ENCODE measurements around the gene OCLN.
A peak's percentile ranks its signal among the peaks of the same experiment; 100 is the strongest.
"Not testable (repeated sequence)": the region's sequence is repeated elsewhere in the genome, so short reads cannot be mapped to it uniquely, and the experiment has no call there.

The OCLN gene, protein sequence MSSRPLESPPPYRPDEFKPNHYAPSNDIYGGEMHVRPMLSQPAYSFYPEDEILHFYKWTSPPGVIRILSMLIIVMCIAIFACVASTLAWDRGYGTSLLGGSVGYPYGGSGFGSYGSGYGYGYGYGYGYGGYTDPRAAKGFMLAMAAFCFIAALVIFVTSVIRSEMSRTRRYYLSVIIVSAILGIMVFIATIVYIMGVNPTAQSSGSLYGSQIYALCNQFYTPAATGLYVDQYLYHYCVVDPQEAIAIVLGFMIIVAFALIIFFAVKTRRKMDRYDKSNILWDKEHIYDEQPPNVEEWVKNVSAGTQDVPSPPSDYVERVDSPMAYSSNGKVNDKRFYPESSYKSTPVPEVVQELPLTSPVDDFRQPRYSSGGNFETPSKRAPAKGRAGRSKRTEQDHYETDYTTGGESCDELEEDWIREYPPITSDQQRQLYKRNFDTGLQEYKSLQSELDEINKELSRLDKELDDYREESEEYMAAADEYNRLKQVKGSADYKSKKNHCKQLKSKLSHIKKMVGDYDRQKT
- total RNA-seq: 0 to 1.7 (median 0.06) reads per million in 9 experiments

DNA sequence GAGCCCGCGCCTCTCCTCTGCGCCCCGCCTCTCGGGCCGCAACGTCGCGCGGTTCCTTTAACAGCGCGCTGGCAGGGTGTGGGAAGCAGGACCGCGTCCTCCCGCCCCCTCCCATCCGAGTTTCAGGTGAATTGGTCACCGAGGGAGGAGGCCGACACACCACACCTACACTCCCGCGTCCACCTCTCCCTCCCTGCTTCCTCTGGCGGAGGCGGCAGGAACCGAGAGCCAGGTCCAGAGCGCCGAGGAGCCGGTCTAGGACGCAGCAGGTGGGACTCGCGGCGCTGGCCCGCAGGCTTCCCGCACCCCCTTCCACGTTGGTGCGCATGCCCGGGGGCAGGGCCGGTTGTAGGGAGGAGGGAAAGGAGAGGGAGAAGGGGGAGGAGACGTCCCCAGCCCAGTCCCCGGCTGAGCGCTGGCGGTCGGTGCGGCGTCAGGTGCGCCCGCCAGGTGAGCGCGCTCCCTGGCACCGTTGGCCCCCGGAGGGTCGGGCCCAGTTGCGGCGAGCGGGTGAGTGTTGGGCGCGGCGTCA lies at the start of gene OCLN:
TSS of gene OCLN (plus strand) at position 400 of the 532 bp plus-strand sequence. CDS start 11,455 bp downstream, outside the sequence.
- Mint-ChIP-seq H3K4me1 (ENCODE audit: low read depth in 2 of 2) (peaks cover 3 to 6% of the 10 kb centered on the region in 2 donors), H3K9me3 (no peaks in the 10 kb centered on the region), H3K27me3 (peaks cover 42 to 82% of the 10 kb centered on the region in 2 donors), H3K27ac (no peak within 1 kb of the TSS), H3K4me3 (peak within 1 kb of the TSS; percentile 65 to 72), H3K36me3 (ENCODE audit: insufficient read depth) (no peaks in the 10 kb centered on the region)
- ATAC-seq (replicated peaks) (peak; percentile 16), DNase-seq (no peak)

DNA sequence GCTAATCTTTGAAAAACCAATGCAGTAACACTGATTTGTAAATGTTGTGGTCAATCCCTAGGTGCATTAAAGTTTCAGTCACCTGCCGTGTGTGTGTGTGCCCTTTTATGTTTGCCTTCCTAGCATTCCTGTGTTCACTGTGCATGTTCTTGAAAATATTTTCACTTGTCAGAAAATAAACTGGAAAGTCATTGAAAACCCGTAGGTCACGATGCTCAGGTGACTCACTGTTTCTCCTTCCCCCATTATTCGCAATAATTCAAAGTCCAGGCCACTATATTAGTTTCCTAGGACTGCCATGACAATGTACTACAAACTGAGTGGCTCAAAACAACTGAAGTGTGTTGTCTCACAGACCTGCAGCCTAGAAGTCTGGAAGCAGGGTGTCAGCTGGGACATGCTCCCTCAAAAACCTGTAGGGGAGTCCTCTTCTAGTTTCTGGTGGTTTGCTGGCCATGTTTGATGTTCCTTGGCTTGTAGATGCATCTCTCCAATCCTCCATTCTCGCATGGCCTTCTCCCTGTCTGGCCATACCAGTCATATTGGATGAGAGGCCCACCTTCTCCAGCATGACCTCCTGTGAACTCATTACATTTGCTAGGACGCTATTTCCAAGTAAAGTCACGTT lies 48.3 kb upstream of the OCLN start:
- Mint-ChIP-seq H3K27me3 (no peaks in the 10 kb centered on the region), H3K9me3 (no peaks in the 10 kb centered on the region), H3K4me3 (no peak overlapping the region), H3K27ac (no peak overlapping the region), H3K4me1 (ENCODE audit: low read depth in 2 of 2) (no peaks in the 10 kb centered on the region), H3K36me3 (ENCODE audit: insufficient read depth) (no peaks in the 10 kb centered on the region)
- no peak for ATAC-seq (replicated peaks)
- no peak for DNase-seq

DNA sequence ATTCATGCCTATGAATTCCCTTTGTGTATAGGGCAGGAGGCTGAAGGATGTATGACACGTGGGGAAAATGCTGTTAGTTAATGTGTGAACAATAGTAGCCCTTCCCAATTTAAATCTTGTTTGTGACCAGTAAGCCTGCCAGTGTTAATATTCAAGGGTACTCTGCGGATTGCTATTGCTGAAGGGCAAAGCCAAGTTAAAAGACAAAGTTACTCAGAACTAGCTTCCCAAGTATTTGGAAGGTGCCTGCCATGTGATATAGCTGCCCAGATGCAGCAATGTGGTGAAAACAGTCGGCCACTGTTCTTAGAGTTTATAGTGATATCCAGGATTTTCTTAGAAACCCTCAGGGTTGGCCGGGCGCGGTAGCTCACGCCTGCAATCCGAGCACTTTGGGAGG lies 43.1 kb upstream of the OCLN start:
- Mint-ChIP-seq H3K9me3 (no peaks in the 10 kb centered on the region), H3K27me3 (peaks cover 3 to 8% of the 10 kb centered on the region in 2 donors), H3K27ac (no peak overlapping the region), H3K4me1 (ENCODE audit: low read depth in 2 of 2) (no peaks in the 10 kb centered on the region), H3K36me3 (ENCODE audit: insufficient read depth) (no peaks in the 10 kb centered on the region), H3K4me3 (no peak overlapping the region)
- no peak for DNase-seq
- no peak for ATAC-seq (replicated peaks)

DNA sequence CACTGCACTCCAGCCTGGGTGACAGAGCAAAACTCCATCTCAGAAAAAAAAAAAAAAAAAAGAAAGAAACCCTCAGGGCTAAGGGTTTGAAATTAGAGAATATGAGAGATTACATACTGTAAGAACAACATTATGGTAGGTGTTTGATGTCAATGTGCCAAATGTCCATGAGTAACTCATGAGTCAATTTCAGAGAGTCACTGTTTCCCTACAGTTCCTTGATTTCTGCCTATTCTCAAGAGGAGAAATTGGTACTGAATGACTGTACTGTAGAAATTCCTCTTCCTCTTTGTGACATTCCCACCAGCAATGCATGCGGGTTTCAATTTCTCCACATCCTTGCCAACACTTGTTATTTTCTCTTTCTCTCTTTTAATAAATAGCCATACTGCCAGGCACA lies 42.5 kb upstream of the OCLN start:
- H3K36me3 Mint-ChIP-seq (ENCODE audit: insufficient read depth): no peaks in the 10 kb centered on the region
- DNase-seq (no peak), ATAC-seq (replicated peaks) (no peak)
- no peaks in the 10 kb centered on the region for H3K4me1 Mint-ChIP-seq (ENCODE audit: low read depth in 2 of 2)
- H3K9me3 Mint-ChIP-seq: no peaks in the 10 kb centered on the region
- H3K27ac Mint-ChIP-seq: no peak overlapping the region
- no peak overlapping the region for H3K4me3 Mint-ChIP-seq
- H3K27me3 Mint-ChIP-seq: peaks cover 8 to 9% of the 10 kb centered on the region in 2 donors

DNA sequence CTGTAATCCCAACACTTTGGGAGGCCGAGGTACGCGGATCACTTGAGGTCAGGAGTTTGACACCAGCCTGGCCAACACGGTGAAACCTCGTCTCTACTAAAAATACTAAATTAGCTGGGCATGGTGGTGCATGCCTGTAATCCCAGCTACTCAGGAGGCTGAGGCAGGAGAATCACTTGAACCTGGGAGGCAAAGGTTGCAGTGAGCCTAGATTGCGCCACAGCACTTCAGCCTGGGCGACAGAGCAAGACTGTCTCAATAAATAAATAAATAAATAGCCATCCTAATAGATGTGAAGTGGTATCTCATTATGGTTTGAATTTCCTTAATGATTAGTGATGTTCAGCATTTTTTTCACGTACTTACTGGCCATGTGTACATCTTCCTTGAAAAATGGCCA lies 42.1 kb upstream of the OCLN start:
- H3K9me3 Mint-ChIP-seq; H3K36me3 Mint-ChIP-seq (ENCODE audit: insufficient read depth); H3K4me1 Mint-ChIP-seq (ENCODE audit: low read depth in 2 of 2); H3K27ac Mint-ChIP-seq; DNase-seq; H3K4me3 Mint-ChIP-seq; H3K27me3 Mint-ChIP-seq; ATAC-seq (replicated peaks): not testable (repeated sequence)

DNA sequence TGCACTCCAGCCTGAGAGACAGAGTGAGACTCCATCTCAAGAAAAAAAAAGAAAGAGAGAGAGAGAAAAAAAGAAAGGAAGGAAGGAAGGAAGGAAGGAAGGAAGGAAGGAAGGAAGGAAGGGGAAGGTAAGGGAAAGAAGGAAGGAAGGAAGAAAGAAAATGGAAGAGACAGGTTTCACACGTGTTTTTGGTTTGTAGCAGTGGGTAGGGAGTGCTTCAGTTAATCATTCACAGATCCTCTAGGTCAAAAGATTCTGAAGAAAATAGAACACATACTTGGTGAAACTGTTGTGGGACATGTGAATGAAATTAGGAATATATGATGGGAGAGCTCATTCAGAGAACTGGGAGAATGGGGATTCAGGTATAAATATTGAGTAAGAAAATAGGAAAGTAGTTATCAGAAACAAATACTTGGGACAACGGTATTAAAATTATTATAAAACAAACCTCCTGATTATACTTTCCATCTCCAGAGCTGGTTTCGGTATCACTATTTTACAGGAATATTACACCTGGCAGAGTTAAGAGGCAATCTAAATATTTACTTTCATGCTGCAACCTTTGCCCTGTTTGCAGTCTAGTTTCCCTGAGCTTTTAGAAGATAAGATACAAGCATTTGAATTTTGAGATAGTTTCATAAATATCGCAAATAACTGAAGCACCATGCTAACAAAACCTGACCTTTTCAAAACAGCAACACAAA lies 40.5 kb upstream of the OCLN start:
- DNase-seq (no peak), ATAC-seq (replicated peaks) (no peak)
- H3K36me3 Mint-ChIP-seq (ENCODE audit: insufficient read depth): no peaks in the 10 kb centered on the region
- no peaks in the 10 kb centered on the region for H3K4me1 Mint-ChIP-seq (ENCODE audit: low read depth in 2 of 2)
- H3K9me3 Mint-ChIP-seq: no peaks in the 10 kb centered on the region
- no peak overlapping the region for H3K4me3 Mint-ChIP-seq
- H3K27me3 Mint-ChIP-seq: peaks cover 8 to 10% of the 10 kb centered on the region in 2 donors
- no peak overlapping the region for H3K27ac Mint-ChIP-seq

DNA sequence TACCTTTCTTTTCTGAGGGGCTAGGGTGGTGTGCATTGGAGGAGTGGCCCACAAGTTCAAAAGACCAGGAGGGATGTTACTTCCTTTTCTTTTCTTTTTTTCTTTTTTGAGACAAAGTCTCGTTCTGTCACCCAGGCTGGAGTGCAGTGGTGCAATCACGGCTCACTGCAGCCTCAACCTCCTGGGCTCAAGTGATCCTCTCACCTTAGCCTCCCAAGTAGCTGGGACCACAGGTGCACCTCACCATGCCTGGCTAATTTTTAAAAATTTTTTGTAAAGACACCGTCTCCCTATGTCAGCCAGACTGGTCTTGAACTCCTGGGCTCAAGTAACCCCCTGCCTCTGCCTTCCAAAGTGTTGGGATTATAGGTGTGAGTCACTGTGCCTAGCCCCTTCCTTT lies 39.1 kb upstream of the OCLN start:
- not testable (repeated sequence) for DNase-seq; H3K36me3 Mint-ChIP-seq (ENCODE audit: insufficient read depth); H3K4me3 Mint-ChIP-seq; H3K27me3 Mint-ChIP-seq; H3K9me3 Mint-ChIP-seq; H3K27ac Mint-ChIP-seq; ATAC-seq (replicated peaks); H3K4me1 Mint-ChIP-seq (ENCODE audit: low read depth in 2 of 2)

DNA sequence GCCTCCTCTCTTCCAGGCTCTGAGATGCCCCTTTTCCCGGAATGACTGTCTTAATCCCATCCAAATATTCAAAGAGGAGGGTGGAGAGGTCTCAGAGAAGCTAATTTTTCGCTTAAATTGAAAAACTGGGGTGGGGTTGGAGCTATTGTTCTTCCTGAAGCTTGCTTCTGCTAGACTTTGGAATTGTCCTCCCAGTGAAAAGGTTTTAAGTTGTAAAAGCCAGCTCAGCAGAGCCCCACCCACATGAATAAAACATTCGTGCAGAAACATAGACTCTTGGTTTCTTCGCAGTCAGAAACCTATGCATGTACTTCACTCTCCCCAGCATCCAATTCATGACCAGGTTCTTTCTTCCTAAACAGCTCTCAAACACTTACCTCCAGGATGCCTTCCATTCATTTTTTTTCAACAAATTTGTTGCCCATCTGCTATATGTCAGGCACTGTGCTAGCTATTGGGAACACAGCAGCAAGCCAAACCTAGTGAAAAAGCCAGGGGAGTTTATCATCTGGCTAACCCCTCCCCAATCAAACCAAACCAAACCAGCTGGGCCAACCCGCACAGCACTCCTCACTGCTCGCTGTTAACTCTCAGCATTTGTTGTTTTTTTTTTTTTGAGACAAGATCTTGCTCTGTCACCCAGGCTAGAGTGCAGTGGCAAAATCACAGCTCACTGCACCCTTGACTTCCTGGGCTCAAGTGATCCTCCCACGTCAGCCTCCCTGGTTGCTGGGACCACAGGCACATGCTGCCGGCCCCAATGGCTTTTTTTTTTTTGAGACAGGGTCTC lies 37.9 kb upstream of the OCLN start:
- H3K4me3 Mint-ChIP-seq: no peak overlapping the region
- no peaks in the 10 kb centered on the region for H3K4me1 Mint-ChIP-seq (ENCODE audit: low read depth in 2 of 2)
- no peaks in the 10 kb centered on the region for H3K9me3 Mint-ChIP-seq

DNA sequence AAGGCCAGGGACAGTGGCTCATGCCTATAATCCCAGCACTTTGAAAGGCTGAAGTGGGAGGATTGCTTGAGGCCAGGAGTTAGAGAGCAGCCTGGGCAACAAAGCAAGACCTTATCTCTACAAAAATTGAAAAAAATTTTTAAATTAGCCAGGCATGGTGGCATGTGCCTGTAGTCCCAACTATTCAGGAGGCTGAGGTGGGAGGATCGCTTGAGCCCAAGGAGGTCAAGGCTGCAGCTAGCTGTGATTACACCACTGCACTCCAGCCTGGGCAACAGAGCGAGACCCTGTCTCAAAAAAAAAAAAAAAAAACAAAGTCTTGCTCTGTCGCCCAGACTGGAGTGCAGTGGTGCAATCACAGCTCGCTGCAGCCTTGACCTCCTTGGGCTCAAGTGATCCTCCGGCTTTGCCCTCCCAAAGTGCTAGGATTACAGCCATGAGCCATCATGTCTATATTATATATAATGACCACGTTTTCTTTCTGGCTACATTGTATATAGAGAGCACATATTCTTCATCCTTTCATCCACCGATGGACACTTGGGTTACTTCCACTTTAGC lies 37.1 kb upstream of the OCLN start:
- H3K4me3 Mint-ChIP-seq; ATAC-seq (replicated peaks); H3K9me3 Mint-ChIP-seq; DNase-seq; H3K36me3 Mint-ChIP-seq (ENCODE audit: insufficient read depth); H3K27ac Mint-ChIP-seq; H3K4me1 Mint-ChIP-seq (ENCODE audit: low read depth in 2 of 2): not testable (repeated sequence)
- H3K27me3 Mint-ChIP-seq: peaks cover 19 to 21% of the 10 kb centered on the region in 2 donors

More for the DNA sequence above, 37.9 kb upstream of the OCLN start:
- DNase-seq (no peak), ATAC-seq (replicated peaks) (no peak)
- no peak overlapping the region for H3K27ac Mint-ChIP-seq
- peaks cover 19 to 21% of the 10 kb centered on the region in 2 donors for H3K27me3 Mint-ChIP-seq
- no peaks in the 10 kb centered on the region for H3K36me3 Mint-ChIP-seq (ENCODE audit: insufficient read depth)

DNA sequence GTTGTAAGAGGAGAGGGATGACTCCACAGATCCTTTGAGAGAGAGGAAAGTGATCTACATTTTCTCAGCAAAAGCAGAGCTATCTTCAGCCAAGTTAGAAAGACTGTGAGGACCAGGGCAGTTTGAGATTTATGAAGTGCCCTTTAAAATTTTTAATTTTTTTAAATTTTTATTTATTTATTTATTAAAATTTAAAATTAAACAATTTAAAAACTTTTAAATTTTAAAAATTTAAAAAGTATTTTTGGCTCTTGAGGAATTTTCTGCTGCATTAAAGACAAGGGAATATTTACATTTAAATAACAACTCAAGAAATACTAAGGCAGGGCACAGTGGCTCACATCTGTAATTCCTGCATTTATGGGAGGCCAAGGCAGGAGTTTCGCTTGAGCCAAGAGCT lies 30.4 kb upstream of the OCLN start:
- Mint-ChIP-seq H3K36me3 (ENCODE audit: insufficient read depth) (peaks cover 4% of the 10 kb centered on the region), H3K4me3 (no peak overlapping the region), H3K27ac (peak overlapping the region in 1 of 2 donors; percentile 49), H3K9me3 (no peaks in the 10 kb centered on the region), H3K4me1 (ENCODE audit: low read depth in 2 of 2) (no peaks in the 10 kb centered on the region), H3K27me3 (peaks cover 11 to 12% of the 10 kb centered on the region in 2 donors)
- DNase-seq: no peak
- ATAC-seq (replicated peaks): no peak

DNA sequence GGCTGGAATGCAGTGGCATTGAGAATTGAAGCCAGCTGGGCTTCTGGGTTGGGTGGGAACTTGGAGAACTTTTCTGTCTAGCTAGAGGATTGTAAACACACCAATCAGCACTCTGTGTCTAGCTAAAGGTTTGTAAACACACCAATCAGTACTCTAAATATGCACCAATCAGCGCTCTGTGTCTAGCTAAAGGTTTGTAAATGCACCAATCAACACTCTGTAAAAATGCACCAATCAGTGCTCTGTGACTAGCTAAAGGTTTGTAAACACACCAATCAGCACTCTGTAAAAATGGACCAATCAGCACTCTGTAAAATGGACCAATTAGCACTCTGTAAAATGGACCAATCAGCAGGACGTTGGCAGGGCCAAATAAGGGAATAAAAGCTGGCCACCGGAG lies 26.2 kb upstream of the OCLN start:
- not testable (repeated sequence) for ATAC-seq (replicated peaks); DNase-seq; H3K4me3 Mint-ChIP-seq; H3K27ac Mint-ChIP-seq; H3K36me3 Mint-ChIP-seq (ENCODE audit: insufficient read depth); H3K27me3 Mint-ChIP-seq; H3K4me1 Mint-ChIP-seq (ENCODE audit: low read depth in 2 of 2); H3K9me3 Mint-ChIP-seq

DNA sequence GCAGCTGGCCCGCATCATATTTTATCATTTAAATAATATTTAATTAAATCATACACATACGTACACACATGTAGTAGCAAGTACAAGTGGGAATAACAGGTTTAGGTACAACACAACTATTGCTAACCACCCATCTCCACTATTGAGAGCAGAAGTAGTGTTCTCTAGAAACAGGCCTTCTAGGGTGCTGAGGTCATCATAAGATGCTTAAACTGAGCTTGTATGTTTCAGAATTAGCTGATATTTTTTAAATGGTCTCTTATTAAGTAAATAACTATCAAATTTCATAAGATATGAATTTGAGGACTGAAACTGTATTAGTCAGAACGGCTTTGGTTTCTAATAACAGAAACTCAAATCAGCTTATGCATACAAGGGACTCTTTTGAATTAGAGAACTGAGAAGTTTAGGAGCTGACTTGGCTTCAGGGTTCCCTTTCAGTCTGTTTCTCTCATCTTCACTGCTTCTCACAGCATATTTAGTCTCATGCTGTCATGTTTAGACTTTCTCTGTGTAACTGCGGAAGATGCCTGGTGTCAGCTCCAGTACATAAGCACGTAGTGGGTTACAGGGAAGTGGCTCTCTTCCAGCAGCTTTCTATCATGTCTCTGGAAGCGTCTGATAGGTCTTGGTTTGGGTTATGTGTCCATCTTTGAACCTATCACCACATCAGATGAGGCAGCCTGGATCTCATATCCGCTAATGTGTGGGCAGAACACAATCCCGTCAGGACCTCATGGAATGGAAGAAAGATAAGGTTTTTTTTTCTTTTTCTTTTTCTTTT lies 25.0 kb upstream of the OCLN start:
- DNase-seq (no peak), ATAC-seq (replicated peaks) (no peak)
- H3K27me3 Mint-ChIP-seq: no peaks in the 10 kb centered on the region
- H3K4me3 Mint-ChIP-seq: no peak overlapping the region
- no peaks in the 10 kb centered on the region for H3K4me1 Mint-ChIP-seq (ENCODE audit: low read depth in 2 of 2)
- H3K9me3 Mint-ChIP-seq: no peaks in the 10 kb centered on the region
- H3K36me3 Mint-ChIP-seq (ENCODE audit: insufficient read depth): no peaks in the 10 kb centered on the region
- H3K27ac Mint-ChIP-seq: peak overlapping the region in 1 of 2 donors; percentile 5

All from effector memory CD8-positive, alpha-beta T cell (primary cell).